PFSK-1 (cell line): Measurements from ENCODE around the gene DUSP16.

Source experiments
- FOXP2 ChIP-seq: optimal IDR thresholded peaks from 2 replicates; pipeline ENCODE3; 2011; ENCODE audit warnings: borderline replicate concordance, control low read depth, inconsistent platforms; ENCODE audit not compliant: insufficient read depth; ENCODE audit errors: extremely low read length, extremely low read depth
- POLR2AphosphoS5 ChIP-seq: IDR thresholded peaks from 2 replicates; pipeline ENCODE4 v1.6.1; 2012; ENCODE audit warnings: low read depth, mild to moderate bottlenecking, control low read depth, low read length, moderate library complexity
- SIN3A ChIP-seq: IDR thresholded peaks from 2 replicates; pipeline ENCODE4 v1.6.1; 2012; ENCODE audit warnings: mild to moderate bottlenecking, low read length, moderate library complexity, borderline replicate concordance; ENCODE audit not compliant: insufficient read depth
- TAF1 ChIP-seq: IDR thresholded peaks from 2 replicates; pipeline ENCODE4 v1.6.1; 2012; ENCODE audit warnings: low read length, control low read depth, borderline replicate concordance; ENCODE audit not compliant: insufficient read depth
- TF ChIP-seq, protein P1 (sequence below), 2 experiments: IDR thresholded peaks; 2 replicates each; pipeline versions ENCODE4 v1.6.1 to v1.8.0; 2011 to 2012; ENCODE audit warnings: low read depth in 2 of 2, low read length in 2 of 2, control low read depth in 1 of 2, inconsistent platforms in 1 of 2, mild to moderate bottlenecking in 1 of 2, moderate library complexity in 1 of 2; ENCODE audit not compliant: insufficient read depth in 1 of 2

DUSP16 gene

GRCh38 chr12:12608557-12608957 lies 45.9 kb upstream of the DUSP16 start:
- TF ChIP-seq SIN3A (no peak), TAF1 (no peak), POLR2AphosphoS5 (no peak), FOXP2 (no peak)
- TF ChIP-seq, protein P1, sequence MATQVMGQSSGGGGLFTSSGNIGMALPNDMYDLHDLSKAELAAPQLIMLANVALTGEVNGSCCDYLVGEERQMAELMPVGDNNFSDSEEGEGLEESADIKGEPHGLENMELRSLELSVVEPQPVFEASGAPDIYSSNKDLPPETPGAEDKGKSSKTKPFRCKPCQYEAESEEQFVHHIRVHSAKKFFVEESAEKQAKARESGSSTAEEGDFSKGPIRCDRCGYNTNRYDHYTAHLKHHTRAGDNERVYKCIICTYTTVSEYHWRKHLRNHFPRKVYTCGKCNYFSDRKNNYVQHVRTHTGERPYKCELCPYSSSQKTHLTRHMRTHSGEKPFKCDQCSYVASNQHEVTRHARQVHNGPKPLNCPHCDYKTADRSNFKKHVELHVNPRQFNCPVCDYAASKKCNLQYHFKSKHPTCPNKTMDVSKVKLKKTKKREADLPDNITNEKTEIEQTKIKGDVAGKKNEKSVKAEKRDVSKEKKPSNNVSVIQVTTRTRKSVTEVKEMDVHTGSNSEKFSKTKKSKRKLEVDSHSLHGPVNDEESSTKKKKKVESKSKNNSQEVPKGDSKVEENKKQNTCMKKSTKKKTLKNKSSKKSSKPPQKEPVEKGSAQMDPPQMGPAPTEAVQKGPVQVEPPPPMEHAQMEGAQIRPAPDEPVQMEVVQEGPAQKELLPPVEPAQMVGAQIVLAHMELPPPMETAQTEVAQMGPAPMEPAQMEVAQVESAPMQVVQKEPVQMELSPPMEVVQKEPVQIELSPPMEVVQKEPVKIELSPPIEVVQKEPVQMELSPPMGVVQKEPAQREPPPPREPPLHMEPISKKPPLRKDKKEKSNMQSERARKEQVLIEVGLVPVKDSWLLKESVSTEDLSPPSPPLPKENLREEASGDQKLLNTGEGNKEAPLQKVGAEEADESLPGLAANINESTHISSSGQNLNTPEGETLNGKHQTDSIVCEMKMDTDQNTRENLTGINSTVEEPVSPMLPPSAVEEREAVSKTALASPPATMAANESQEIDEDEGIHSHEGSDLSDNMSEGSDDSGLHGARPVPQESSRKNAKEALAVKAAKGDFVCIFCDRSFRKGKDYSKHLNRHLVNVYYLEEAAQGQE (IDR thresholded peaks at IDR 0.05; ENCODE audit: insufficient read depth in 1 of 2, low read depth in 2 of 2, low read length in 2 of 2): no peak

DNA sequence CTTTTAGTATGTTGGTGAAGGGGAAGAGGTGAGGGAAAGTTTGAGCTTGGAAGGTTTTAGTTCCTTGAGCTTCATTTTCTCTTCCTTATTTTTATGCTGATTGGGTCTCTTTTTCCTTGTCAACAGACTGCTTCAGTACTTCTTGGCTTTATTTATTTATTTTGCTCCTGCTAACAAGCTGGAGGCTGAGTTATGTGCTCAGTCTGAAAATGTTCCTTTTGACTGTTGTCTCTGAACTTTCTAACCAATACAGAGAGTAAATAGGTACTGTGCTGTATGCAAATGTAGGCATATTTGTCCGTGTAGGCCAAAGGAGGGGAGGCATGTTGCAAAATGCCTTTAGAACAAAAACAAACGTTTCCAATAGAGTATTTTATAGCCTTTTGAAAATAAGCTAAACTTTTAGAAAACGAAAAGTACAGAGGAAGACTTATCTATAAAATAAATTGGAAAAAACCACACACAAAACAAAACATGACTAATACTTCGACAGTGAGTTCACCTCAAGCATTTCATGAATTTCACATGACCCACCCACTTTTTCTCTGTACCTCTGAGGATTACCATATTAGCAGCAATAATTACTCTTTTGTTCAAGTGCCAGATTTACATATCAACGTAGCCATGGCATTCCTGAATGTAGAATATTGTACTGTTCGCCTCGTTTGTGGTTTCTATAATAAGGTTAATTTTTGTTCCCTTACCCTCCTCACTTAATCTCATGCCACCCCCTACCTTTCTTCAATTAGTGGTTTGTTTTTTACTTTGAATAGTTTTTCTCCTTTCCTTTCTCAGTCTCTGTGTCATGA lies 44.3 kb upstream of the DUSP16 start:
- TF ChIP-seq TAF1 (no peak), POLR2AphosphoS5 (no peak), SIN3A (no peak), FOXP2 (no peak)
- TF ChIP-seq, protein P1 (IDR thresholded peaks at IDR 0.05; ENCODE audit: insufficient read depth in 1 of 2, low read depth in 2 of 2, low read length in 2 of 2): no peak

GRCh38 chr12:12604740-12605139 lies 42.1 kb upstream of the DUSP16 start:
- TF ChIP-seq, protein P1 (IDR thresholded peaks at IDR 0.05; ENCODE audit: insufficient read depth in 1 of 2, low read depth in 2 of 2, low read length in 2 of 2): no peak
- TF ChIP-seq POLR2AphosphoS5 (no peak), TAF1 (no peak), FOXP2 (no peak), SIN3A (no peak)

- TF ChIP-seq SIN3A (no peak), TAF1 (no peak), FOXP2 (no peak), POLR2AphosphoS5 (no peak)
- TF ChIP-seq, protein P1 (IDR thresholded peaks at IDR 0.05; ENCODE audit: insufficient read depth in 1 of 2, low read depth in 2 of 2, low read length in 2 of 2): no peak
Measured at GRCh38 chr12:12600659-12601058, 38.0 kb upstream of the DUSP16 start.
